HEK293 (cell line): ENCODE measurements around the gene GSC2.

ENCODE experiments used
- PRDM10 ChIP-seq: fragments of 450-650 bp; formaldehyde crosslinking; IDR thresholded peaks from 2 replicates; pipeline ENCODE4 v1.5.1; 2016; ENCODE audit warnings: missing biosample characterization, missing genetic modification characterization
- ZFP69B ChIP-seq: fragments of 450-650 bp; formaldehyde crosslinking; IDR thresholded peaks from 2 replicates; pipeline ENCODE4 v1.5.1; 2016; ENCODE audit warnings: missing biosample characterization, missing genetic modification characterization
- ZNF148 ChIP-seq: fragments of 450-650 bp; formaldehyde crosslinking; IDR thresholded peaks from 2 replicates; pipeline ENCODE4 v1.5.0; 2017; ENCODE audit warnings: missing biosample characterization, missing genetic modification characterization, borderline replicate concordance
- ZNF266 ChIP-seq: fragments of 450-650 bp; formaldehyde crosslinking; IDR thresholded peaks from 2 replicates; pipeline ENCODE4 v1.5.1; 2016; ENCODE audit warnings: missing biosample characterization, missing genetic modification characterization, low read depth
- ZNF398 ChIP-seq: fragments of 450-650 bp; formaldehyde crosslinking; IDR thresholded peaks from 2 replicates; pipeline ENCODE4 v1.5.1; 2017; ENCODE audit warnings: missing biosample characterization, missing genetic modification characterization
- ZNF473 ChIP-seq: fragments of 450-650 bp; formaldehyde crosslinking; IDR thresholded peaks from 2 replicates; pipeline ENCODE4 v1.5.1; 2017; ENCODE audit warnings: missing biosample characterization, missing genetic modification characterization
- TF ChIP-seq, protein P1 (sequence below): fragments of 450-650 bp; formaldehyde crosslinking; IDR thresholded peaks from 2 replicates; pipeline ENCODE4 v1.5.1; 2016; ENCODE audit warnings: missing biosample characterization, missing genetic modification characterization
- TF ChIP-seq, protein P2 (sequence below): sonication (generic); formaldehyde crosslinking; IDR thresholded peaks from 2 replicates; pipeline ENCODE4 v1.8.1; 2022; ENCODE audit warnings: mild to moderate bottlenecking, moderate library complexity, missing genetic modification reagents

DNA sequence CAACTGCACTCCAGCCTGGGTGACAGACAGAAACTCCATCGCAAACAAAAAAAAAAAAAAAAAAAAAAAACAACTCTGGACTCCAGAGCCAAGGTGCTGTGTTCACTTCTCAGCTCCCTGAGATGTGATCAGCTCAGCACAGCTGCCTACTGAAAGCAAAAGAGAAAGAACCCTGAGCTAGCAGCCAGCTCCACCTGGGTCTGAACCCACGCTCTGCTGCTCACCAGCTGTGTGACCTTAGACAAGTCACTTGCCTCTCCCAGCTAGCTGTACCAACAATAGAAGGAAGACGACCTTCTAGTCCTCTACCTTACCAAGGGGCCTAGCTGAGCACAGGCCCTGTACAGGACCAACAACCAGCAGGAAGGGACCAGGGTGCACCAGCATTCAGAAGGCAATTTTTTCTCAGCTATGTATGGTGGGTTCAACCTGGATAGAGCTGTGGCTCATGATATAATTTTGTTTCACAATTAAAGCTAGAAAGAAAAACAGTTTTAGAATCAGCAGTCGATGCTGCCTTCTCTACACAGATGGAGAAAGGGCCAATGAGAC is 31.7 kb downstream of the GSC2 start:
- no peak for TF ChIP-seq PRDM10 (tag by site-specific recombination)
- no peak for TF ChIP-seq ZNF398 (tag by site-specific recombination)
- TF ChIP-seq ZNF473 (tag by site-specific recombination): no peak
- TF ChIP-seq, protein P1, sequence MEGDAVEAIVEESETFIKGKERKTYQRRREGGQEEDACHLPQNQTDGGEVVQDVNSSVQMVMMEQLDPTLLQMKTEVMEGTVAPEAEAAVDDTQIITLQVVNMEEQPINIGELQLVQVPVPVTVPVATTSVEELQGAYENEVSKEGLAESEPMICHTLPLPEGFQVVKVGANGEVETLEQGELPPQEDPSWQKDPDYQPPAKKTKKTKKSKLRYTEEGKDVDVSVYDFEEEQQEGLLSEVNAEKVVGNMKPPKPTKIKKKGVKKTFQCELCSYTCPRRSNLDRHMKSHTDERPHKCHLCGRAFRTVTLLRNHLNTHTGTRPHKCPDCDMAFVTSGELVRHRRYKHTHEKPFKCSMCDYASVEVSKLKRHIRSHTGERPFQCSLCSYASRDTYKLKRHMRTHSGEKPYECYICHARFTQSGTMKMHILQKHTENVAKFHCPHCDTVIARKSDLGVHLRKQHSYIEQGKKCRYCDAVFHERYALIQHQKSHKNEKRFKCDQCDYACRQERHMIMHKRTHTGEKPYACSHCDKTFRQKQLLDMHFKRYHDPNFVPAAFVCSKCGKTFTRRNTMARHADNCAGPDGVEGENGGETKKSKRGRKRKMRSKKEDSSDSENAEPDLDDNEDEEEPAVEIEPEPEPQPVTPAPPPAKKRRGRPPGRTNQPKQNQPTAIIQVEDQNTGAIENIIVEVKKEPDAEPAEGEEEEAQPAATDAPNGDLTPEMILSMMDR: no peak
- no peak for TF ChIP-seq ZNF148 (tag by site-specific recombination)
- no peak for TF ChIP-seq ZFP69B (tag by site-specific recombination)
- TF ChIP-seq ZNF266 (tag by site-specific recombination): no peak
- TF ChIP-seq, protein P2, sequence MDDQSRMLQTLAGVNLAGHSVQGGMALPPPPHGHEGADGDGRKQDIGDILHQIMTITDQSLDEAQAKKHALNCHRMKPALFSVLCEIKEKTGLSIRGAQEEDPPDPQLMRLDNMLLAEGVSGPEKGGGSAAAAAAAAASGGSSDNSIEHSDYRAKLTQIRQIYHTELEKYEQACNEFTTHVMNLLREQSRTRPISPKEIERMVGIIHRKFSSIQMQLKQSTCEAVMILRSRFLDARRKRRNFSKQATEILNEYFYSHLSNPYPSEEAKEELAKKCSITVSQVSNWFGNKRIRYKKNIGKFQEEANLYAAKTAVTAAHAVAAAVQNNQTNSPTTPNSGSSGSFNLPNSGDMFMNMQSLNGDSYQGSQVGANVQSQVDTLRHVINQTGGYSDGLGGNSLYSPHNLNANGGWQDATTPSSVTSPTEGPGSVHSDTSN (CRISPR knock-in tag): no peak
